H1 (cell line): Measurements from ENCODE around the gene CAPZB. TPM values are rescaled to one million over a fixed set of nuclear protein-coding genes. Genes with fewer than 3 reads are reported as not detected.

Experiments used
- BACH1 ChIP-seq: IDR thresholded peaks from 2 replicates; pipeline ENCODE4 v1.6.1; 2012; ENCODE audit warnings: low read length, improper control_type of control experiment
- CHD2 ChIP-seq: IDR thresholded peaks from 2 replicates; pipeline ENCODE4 v1.6.1; 2012; ENCODE audit warnings: low read length, improper control_type of control experiment
- CHD7 ChIP-seq: fragments of 300-600 bp; sonication (generic); IDR thresholded peaks from 2 replicates; pipeline ENCODE4 v1.7.1; 2012; ENCODE audit warnings: low read length, moderate library complexity, mild to moderate bottlenecking, inconsistent platforms; ENCODE audit not compliant: insufficient replicate concordance
- GTF2F1 ChIP-seq: IDR thresholded peaks from 2 replicates; pipeline ENCODE4 v1.6.1; 2012; ENCODE audit warnings: low read depth, low read length, improper control_type of control experiment, borderline replicate concordance
- KDM5A ChIP-seq: fragments of 200-600 bp; IDR thresholded peaks from 2 replicates; pipeline ENCODE4 v1.7.1; 2012; ENCODE audit warnings: mild to moderate bottlenecking, low read length, inconsistent platforms, mixed read lengths
- POLR2A ChIP-seq, 2 experiments: IDR thresholded peaks; 1 replicate in 1 of 2; 2 replicates in 1 of 2; pipeline ENCODE4 v1.6.1; 2011; ENCODE audit warnings: low read depth in 2 of 2, low read length in 2 of 2, mild to moderate bottlenecking in 2 of 2; ENCODE audit errors: control extremely low read depth in 1 of 2
- RBBP5 ChIP-seq: IDR thresholded peaks from 2 replicates; pipeline ENCODE4 v1.7.1; 2012; ENCODE audit warnings: low read depth, mild to moderate bottlenecking, inconsistent platforms, low read length, moderate library complexity, borderline replicate concordance
- SP1 ChIP-seq: IDR thresholded peaks from 2 replicates; pipeline ENCODE4 v1.6.1; 2011; ENCODE audit warnings: low read depth, low read length
- TBP ChIP-seq: IDR thresholded peaks from 2 replicates; pipeline ENCODE4 v1.6.1; 2011; ENCODE audit warnings: low read depth, low read length, improper control_type of control experiment
- TCF12 ChIP-seq: IDR thresholded peaks from 2 replicates; pipeline ENCODE4 v1.6.1; 2011; ENCODE audit warnings: low read depth, mild to moderate bottlenecking, low read length
- YY1 ChIP-seq: IDR thresholded peaks from 2 replicates; pipeline ENCODE4 v1.6.1; 2011; ENCODE audit warnings: low read depth, mild to moderate bottlenecking, low read length
- ZNF274 ChIP-seq: IDR thresholded peaks from 2 replicates; pipeline ENCODE4 v1.7.0; 2012; ENCODE audit warnings: low read length, borderline replicate concordance; ENCODE audit errors: extremely low read depth
- polyA plus RNA-seq, 7 experiments: library from polyadenylated mRNA; depleted of rRNA in 3 of 7; stranded (reverse) in 5 of 7; unstranded in 2 of 7; fragments of >200 nt in 5 of 7; fragments of 200-250 nt in 2 of 7; gene quantifications; 1 replicate in 5 of 7; 2 replicates in 1 of 7; 4 replicates in 1 of 7; pipeline versions ENCODE4 v1.2.1 to v1.2.3, GENCODE V29; 2011 to 2013; ENCODE audit warnings: missing spikeins in 2 of 7, mixed read lengths in 2 of 7
- total RNA-seq: library from RNA; stranded (reverse); fragmentation: NEBNext Ultra II Directional; extraction: Animal tissue kit (Norgen Biotek cat#: 25700); gene quantifications from 2 replicates; pipeline ENCODE4 v1.2.1, GENCODE V29; 2021

The CAPZB gene
- total and polyA plus RNA-seq, 2 of the 8 experiments (the other 6 are each of a cell fraction or from before 2014, with no cell fraction given): 162 to 371 TPM

GRCh38 chr1:19485362-19486187 lies at the start of gene CAPZB (continued):
- TF ChIP-seq CHD7 (no peak), RBBP5 (no peak; the same call in 1 of the 2 replicates), KDM5A (no peak), BACH1 (no peak), POLR2A (IDR thresholded peaks at IDR 0.05; ENCODE audit: control extremely low read depth in 1 of 2, low read depth in 2 of 2, low read length in 2 of 2) (peak; percentile 79 to 85), TCF12 (no peak), CHD2 (no peak), YY1 (no peak), SP1 (no peak), TBP (peak; percentile 49; the same call in 1 of the 2 replicates), GTF2F1 (no peak; the same call in 1 of the 2 replicates), ZNF274 (no peak)
